ENCODE measurements around the gene STEAP2. TPM values are rescaled to one million over a fixed set of nuclear protein-coding genes. Genes with fewer than 3 reads are reported as not detected.
A peak's percentile ranks its signal among the peaks of the same experiment; 100 is the strongest.

Gene STEAP2
- total RNA-seq, 4 donors from 2014 or later, result 21.0 to 38.4 (median 25.0) TPM

DNA sequence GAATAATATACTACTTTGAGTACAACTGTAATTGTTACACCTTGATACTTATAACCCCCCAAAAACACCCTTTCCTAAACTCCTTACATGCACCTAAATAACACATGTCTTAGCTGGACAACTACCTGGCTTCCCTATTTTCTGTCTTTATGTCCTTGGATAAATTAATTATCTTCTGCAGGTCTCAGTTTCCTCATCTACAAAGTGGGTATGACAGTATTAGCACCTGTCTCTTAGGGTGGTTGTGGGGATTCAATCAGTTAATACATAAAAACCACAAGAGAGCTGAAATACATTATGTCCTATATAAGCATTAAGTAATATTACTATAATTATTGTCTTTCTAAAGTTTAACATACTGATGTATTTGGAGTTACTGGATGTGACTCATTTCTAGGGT lies 10.8 kb downstream of the STEAP2 start:
- ATAC-seq, result no peak
- Histone ChIP-seq H3K4me3 (no peak overlapping the region), H3K9me3 (no peaks in the 10 kb centered on the region), H3K4me1 (peaks cover 0 to 13% (median 0%) of the 10 kb centered on the region in 3 donors), H3K27ac (peak overlapping the region in 1 of 4 donors; percentile 63), H3K36me3 (peaks cover 0 to 8% of the 10 kb centered on the region in 2 donors), H3K27me3 (no peaks in the 10 kb centered on the region)
- TF ChIP-seq CTCF (IDR thresholded peaks at IDR 0.05) (no peak), POLR2A (IDR thresholded peaks at IDR 0.05) (no peak), EP300 (IDR thresholded peaks at IDR 0.05) (no peak), POLR2AphosphoS5 (IDR thresholded peaks at IDR 0.05) (no peak)

- Histone ChIP-seq H3K27me3 (no peaks in the 10 kb centered on the region), H3K36me3 (peaks cover 0 to 8% of the 10 kb centered on the region in 2 donors), H3K9me3 (no peaks in the 10 kb centered on the region), H3K4me3 (no peak overlapping the region), H3K4me1 (peaks cover 0 to 13% (median 0%) of the 10 kb centered on the region in 3 donors), H3K27ac (peak overlapping the region in 3 of 4 donors; percentile 40 to 68 (median 59))
- TF ChIP-seq CTCF (IDR thresholded peaks at IDR 0.05) (no peak), POLR2AphosphoS5 (IDR thresholded peaks at IDR 0.05) (peak; percentile 52)
- WGBS, 2 donors (ENCODE audit: low coverage in 1 of 2), result 46 to 66% methylated on average over 5 of the region's 5 CpGs
- ATAC-seq, result peak; percentile 88
These were observed 11.5 kb downstream of the STEAP2 start for GRCh38 chr7:90222811-90223725.

DNA sequence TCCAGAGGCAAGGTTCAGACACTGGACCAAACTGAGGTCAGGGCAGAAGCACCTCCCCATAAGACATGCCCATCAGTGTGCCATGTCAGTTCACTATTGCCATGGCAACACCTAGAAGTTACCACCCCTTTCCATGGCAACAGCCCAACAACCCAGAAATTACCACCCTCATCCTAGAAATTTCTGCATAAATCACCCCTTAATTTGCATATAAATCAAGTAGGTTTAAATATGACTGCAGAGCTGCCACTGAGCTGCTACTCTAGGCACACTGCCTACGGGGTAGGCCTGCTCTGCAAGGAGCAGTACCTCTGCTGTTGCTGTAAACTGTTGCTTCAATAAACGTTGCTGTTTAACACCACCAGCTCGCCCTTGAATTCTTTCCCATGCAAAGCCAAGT lies 12.7 kb downstream of the STEAP2 start:
- H3K4me1 ChIP-seq, result peaks cover 0 to 13% (median 0%) of the 10 kb centered on the region in 3 donors
- H3K9me3 ChIP-seq, result no peaks in the 10 kb centered on the region
- no peak overlapping the region for H3K4me3 ChIP-seq
- 69 to 71% methylated on average over 3 of the region's 3 CpGs for WGBS, 2 donors (ENCODE audit: low coverage in 1 of 2)
- H3K36me3 ChIP-seq, result peaks cover 0 to 8% of the 10 kb centered on the region in 2 donors
- TF ChIP-seq EP300 (IDR thresholded peaks at IDR 0.05), result no peak
- no peak for TF ChIP-seq CTCF (IDR thresholded peaks at IDR 0.05)
- no peak for TF ChIP-seq POLR2AphosphoS5 (IDR thresholded peaks at IDR 0.05)
- no peak for TF ChIP-seq POLR2A (IDR thresholded peaks at IDR 0.05)
- peak overlapping the region in 2 of 4 donors; percentile 12 to 34 for H3K27ac ChIP-seq
- ATAC-seq, result no peak
- no peaks in the 10 kb centered on the region for H3K27me3 ChIP-seq

DNA sequence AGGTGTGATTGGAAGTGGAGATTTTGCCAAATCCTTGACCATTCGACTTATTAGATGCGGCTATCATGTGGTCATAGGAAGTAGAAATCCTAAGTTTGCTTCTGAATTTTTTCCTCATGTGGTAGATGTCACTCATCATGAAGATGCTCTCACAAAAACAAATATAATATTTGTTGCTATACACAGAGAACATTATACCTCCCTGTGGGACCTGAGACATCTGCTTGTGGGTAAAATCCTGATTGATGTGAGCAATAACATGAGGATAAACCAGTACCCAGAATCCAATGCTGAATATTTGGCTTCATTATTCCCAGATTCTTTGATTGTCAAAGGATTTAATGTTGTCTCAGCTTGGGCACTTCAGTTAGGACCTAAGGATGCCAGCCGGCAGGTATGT lies 13.6 kb downstream of the STEAP2 start:
- H3K4me1 ChIP-seq, result peaks cover 0 to 13% (median 0%) of the 10 kb centered on the region in 3 donors
- no peaks in the 10 kb centered on the region for H3K9me3 ChIP-seq
- ATAC-seq, result no peak
- TF ChIP-seq POLR2AphosphoS5 (IDR thresholded peaks at IDR 0.05), result no peak
- no peak for TF ChIP-seq POLR2A (IDR thresholded peaks at IDR 0.05)
- TF ChIP-seq CTCF (IDR thresholded peaks at IDR 0.05), result no peak
- no peak overlapping the region for H3K4me3 ChIP-seq
- peaks cover 0 to 8% of the 10 kb centered on the region in 2 donors for H3K36me3 ChIP-seq
- 91 to 92% methylated on average over 3 of the region's 3 CpGs for WGBS, 2 donors (ENCODE audit: low coverage in 1 of 2)
- no peaks in the 10 kb centered on the region for H3K27me3 ChIP-seq
- H3K27ac ChIP-seq, result no peak overlapping the region

GRCh38 chr7:90225601-90226000 lies 14.1 kb downstream of the STEAP2 start:
- Histone ChIP-seq H3K9me3 (no peaks in the 10 kb centered on the region), H3K27ac (no peak overlapping the region), H3K27me3 (no peaks in the 10 kb centered on the region), H3K4me3 (no peak overlapping the region), H3K4me1 (peaks cover 0 to 13% (median 0%) of the 10 kb centered on the region in 3 donors), H3K36me3 (peaks cover 0 to 8% of the 10 kb centered on the region in 2 donors)
- ATAC-seq, result no peak
- WGBS, 2 donors (ENCODE audit: low coverage in 1 of 2), result 19 to 50% methylated on average over 1 of the region's 1 CpG
- no peak for TF ChIP-seq POLR2AphosphoS5 (IDR thresholded peaks at IDR 0.05)
- TF ChIP-seq EP300 (IDR thresholded peaks at IDR 0.05), result no peak

Measured in gastroesophageal sphincter (tissue), 4 donors.